ENCODE results near the gene MLC1.

Gene MLC1

DNA sequence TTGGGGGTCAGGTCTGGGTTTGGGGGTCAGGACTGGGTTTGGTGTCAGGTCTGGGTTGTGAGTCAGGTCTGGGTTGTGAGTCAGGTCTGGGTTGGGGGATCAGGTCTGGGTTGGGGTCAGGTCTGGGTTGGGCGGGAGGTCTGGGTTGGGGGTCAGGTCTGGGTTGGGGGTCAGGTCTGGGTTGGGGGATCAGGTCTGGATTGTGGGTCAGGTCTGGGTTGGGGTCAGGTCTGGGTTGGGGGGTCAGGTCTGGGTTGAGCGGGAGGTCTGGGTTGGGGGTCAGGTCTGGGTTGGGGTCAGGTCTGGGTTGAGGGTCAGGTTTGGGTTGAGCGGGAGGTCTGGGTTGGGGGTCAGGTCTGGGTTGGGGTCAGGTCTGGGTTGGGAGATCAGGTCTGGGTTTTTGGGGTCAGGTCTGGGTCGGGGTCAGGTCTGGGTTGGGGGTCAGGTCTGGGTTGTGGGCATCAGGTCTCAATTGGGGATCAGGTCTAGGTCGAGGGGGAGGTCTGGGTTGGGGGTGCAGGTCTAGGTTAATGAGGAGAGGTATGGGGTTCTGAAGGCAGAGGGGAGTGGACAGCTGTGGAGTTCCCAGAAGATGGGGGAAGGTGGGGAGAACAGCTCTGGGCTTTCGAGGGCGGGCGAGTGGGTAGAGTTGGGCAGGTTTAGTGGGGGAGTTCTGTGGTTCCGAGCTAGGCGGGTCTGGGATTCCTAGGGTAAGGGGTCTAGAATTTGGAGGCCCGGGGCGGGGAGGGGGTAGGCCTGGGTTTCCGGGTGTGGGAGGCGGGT is 27.8 kb downstream of the MLC1 start:
- no peak for DNase-seq

DNA sequence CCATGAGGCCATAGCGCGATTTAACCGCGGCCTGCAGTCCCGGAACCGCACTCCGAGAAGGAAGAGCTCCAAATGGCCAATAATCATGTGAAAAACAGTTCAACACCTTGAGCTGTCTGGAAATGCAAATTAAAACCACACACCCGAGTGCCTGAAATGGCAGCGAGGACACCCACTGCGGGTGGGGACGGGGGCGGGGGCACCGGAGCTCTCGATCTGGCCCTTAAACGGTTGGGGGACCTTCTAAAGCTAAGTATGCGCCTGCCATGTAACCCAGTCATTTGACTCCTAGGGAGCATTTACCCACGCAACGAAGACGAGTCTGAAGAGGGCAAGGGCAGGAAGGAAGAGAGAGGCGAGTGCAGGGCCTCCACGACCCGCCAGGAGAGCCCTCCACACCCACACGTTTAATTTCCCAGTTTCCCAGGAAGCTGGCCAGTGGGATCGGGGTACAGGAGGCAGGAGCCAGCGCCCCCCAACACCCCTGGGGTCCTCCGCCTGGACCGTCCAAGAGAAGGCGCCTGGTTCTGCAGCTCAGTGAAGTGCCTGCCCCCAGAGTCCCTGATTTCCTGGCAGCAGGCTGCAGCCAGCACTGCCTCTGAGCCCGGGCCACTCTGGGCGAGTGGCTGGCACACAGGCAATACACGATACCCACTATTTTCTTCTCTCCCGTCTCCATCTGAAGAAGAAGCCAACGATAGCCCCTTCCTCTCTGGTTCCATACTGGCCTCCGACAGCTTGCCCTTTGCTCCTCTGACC is 28.8 kb downstream of the MLC1 start:
- DNase-seq: no peak

DNA sequence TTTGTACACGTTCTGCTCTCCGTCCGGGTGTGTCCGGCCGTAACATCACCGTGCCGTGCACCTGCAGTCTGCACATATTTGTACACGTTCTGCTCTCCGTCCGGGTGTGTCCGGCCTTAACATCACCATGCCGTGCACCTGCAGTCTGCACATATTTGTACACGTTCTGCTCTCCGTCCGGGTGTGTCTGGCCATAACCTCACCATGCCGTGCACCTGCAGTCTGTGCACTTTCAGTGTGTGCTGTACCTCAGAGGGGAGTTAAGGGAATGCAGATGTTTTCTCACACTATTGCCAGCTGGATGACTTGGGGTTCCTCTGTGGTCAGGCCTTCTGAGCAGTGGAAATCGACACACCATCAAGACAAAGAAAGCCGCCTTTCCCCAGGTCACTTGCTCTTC is 31.4 kb downstream of the MLC1 start:
- DNase-seq: no peak

DNA sequence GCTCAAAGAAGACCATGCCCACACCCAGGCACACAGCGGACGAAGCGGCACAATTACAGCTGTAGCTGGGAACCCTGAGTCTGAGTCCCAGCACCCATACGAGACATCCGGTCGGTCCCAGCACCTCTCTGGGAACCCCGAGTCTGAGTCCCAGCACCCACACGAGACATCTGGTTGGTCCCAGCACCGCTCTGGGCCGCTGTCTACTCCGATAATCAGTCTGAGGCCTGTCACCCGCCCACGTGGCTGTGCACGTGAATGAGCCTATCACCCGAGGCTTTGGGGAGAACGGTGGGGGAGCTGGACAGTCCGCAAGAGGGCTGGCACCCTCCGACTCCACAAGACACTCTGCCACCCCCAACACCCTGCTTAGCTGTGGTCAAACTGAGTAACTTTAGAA is 33.3 kb downstream of the MLC1 start:
- DNase-seq: no peak

DNA sequence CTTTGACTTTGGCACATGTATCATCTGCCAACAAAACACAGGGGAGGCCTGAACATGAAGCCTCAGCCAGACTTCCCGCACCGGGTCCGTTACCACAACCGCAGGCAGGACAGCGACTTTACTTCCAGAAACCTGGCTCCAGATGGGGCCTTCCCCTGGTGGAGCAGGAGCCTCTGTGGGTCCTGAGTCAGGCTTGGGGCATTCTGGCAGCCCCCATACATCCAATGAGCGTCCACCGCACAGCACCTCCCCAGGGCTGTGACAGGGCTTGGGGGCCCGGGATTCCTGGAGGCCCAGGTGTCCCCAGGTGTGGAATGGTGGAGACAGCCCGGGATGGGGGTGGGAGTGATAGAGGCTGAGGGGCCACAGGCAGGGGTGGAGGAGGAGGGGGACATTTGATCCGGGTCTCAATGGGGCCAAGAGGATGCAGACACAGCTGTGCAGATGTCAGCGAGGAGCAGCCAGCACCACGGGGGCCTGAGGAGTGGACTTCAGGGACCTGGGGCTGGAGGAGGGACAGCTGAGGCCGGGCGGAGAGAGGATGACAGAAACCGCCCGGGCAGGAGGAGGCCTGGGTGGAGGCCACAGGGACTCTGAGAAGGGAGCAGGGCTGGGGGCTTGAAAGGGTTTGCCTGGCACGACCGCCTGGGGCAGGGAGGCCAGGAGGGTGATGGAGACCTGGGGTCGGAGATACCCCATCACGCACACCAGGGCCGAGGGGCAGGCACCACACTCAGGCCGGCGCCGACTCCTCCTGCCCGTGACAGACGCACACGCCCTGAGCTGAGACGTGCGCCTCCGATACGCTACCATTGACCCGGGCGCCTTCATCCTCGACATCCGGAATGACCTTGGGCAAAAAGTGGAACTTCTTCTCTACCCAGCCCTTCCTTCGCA is 35.7 kb downstream of the MLC1 start:
- DNase-seq: no peak

DNA sequence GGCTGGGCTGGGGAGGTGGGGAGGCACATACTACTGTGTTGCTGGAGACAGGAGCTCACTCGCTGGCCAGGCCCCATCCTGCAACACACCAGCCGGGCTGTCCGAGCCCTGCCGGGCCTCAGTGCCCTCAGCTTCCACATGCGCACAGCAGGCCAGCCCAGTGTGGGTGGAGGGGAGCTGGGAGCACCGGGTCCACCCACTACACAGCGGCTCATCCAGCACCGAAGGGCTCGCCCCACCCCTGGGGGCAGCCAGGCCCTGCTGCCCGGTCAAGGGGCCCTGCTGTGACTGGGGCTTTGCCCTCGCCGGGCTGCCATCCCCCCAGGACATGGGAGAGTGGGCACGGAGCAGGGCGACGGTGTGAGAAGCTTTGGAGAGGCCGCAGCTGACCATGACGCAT is 36.4 kb downstream of the MLC1 start:
- no peak for DNase-seq

DNA sequence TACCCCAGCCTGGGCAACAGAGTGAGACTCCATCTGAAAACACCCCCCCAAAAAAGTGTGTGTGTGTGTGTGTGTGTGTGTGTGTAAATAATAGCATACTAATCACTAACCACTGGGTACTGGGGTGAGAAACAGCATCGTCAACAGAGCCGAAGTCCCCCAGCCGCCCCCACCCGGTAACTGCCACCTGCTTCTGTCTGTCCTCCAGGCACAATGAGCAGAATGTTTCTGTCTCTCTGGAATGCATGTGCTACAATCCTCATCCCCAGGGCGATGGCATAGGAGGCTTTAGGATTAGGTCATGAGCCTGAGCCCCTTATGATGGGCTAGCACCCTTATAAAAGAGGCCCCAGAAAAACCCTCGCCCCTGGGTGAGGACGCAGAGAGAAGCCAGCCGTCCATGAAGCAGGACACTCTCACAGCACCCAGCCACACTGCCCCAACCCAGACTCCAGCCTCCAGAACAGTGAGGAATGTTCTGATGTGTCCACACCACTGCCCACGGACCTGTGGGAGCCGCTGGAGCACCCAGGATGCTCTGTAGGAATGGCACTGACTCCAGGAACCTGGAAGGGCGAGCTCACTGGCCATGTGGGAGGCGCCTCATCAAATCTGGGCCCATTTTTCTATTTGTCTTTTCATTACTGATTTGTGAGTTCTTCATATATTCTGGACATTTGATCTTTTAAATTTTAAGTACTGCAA is 37.0 kb downstream of the MLC1 start:
- DNase-seq: no peak

DNA sequence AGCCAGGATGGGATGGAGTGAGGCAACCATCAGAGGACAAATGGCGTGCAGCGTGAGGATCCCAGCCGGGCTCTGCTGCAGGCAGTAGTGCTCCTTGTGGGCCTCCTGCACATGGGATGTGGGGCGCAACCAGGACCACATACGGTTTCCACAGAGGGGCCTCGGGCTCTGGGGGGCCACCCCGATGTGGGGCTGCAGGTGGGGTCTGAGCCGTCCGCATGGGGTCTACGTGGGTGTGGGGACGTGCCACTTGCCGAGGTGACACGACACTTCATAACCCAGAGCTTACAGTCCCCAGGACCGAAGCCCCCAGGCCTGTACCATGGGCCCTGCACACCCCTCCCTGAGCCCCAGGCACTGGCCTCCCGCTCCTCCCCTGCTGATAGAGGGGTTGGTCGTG is 37.9 kb downstream of the MLC1 start:
- no peak for DNase-seq

DNA sequence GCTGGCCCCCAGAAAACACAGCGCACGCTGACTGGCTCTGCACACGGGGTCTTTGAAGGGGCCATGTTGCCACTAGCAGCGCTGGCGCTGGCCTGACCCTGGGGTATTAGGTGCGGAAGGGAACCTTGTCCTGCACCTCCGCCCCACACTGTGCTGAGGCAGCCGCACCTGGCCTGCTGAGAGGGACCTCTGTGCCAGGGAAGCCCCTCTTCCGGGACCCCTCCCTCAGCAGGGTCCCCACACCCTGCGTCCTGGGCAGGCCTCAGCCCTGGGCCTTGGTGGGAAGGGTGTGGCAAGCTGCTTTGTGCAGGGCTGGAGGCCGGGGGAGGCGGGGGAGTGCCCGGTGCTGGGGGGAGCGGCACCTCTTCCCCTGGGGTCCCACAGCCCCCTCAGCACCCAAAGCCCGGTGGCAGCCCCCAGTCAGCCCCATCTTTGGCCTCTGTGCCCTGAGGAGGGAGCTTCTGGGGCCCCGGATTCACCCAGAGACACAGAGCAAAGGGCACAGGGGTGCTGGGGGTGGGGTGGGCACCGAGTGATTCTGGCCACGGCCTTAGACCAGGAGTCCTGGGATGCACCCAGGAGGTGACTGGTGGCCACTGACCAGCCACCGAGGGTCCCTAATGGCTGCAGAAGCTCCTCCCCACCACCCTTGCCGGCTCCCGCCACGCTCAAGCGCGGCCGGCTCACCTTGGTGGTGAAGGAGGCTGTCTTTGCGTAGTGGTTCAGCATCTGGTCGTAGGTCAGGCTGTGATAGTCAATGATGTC is 38.6 kb downstream of the MLC1 start:
- DNase-seq: no peak

DNA sequence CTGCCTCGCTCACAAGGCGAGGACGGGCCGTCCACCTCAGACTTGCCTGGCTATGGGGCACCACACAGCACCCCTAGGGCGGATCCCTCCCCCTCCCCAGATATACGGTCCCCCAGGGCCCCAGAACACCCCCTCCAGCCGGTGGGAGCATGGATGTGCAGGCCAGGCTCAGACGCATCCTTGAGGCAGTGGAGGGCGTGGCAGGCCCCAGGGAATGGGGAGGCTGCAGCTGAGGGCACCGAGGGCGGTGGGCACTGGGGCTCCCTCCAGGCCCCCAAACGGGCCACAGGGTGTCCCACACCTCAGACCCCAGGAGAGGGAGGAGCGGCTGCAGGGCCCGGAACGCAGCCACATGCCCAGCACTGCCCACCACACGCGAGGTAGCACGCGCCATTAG is 39.2 kb downstream of the MLC1 start:
- no peak for DNase-seq

DNA sequence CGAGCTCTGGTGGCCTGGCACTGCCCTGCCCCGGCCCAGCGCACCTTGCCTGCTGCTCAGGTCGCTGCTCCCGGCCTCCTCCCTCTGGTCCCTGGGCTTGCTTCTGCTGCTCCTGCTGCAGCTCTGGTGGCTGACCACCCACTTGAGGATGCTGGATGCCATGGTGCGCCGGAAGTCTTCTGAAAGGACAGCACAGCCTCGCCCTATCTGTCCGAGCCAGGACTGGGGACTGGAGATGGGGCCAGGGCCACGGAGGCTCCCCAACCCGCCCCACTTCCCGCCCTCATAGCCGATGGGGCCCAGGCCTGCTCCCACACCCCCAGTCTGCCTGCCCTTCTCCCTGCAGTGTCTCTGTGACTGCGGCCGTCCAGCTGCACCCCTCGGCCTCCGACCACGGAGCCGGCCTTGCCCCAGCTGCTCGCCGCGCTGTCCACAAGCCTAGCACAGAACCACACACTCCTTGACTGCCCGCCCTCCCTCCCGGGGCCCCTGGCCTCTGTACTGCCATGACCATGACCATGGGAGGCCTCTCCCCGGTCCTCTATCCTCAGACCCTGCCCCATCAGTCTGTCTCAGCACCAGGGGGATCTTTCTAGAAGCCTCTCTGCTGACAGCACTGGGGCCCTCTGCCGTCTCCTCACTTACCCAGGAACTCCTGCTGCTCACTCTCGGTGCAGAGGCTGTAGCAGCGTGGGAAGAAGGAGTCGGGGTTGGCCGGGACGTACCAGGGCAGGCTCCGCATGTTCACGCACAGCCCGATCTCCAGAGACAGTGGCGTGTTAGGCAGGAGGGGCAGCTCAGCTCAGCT is 39.8 kb downstream of the MLC1 start:
- no peak for DNase-seq

DNA sequence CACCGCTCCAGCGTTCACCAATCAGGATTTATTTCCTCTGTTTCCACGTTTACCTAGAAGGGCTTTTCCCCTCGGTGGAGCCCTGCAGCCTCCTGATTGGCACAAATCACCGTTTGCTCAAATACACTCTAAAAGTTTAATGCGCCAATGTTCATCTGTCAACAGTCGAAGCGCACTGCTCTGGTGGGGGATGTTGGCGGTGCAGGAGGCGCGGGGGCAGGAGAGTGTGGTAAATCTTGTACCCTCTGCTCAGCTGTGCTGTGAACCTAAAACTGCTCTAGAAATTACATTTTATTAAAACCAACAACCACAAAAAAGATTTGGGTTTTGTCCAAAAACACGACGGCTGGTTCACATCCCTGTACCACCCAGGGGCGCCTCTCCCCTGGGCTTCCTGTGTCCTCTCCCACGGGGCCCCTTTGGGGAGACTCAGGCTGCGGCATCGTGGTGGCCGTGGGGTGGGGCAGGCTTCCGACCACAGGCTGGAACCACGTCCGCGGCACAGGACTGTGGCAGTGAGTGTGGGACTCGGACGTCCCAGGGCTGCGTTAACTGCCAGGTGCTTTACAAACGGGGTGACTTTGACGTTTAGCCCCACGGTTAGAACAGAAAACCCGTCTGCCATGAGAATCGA is 40.6 kb downstream of the MLC1 start:
- DNase-seq: no peak

DNA sequence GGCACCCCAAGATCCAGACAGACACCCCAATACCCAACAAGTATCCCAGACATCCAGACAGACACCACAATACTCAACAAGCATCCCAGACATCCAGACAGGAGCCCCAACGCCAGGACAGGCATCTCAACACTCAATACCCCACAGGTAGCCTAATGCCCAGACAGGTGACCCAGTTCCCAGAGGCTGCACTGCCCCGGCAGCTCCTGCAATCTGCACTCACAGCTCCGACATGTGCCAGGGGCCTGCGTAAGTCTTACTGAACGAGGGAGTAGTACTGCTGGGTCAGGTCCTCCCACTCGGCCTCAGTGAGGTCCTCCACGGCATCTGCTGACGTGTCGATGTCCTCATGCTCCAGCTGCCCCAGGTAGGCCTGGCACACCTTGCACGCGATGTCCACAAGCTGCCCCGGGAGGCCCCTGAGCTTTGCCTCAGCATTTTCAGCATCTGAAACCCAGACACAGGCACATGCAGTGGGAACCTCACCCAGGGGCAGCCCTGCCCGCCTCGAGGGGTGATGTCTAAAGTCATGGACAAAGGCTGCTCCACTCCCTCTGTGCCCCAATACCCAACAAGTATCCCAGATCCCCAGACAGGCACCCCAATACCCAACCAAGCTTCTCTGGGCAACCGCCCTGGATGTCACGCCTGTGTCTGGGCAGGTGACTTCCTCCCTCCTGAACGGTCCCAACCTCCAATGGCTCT is 43.7 kb downstream of the MLC1 start:
- DNase-seq: no peak

DNA sequence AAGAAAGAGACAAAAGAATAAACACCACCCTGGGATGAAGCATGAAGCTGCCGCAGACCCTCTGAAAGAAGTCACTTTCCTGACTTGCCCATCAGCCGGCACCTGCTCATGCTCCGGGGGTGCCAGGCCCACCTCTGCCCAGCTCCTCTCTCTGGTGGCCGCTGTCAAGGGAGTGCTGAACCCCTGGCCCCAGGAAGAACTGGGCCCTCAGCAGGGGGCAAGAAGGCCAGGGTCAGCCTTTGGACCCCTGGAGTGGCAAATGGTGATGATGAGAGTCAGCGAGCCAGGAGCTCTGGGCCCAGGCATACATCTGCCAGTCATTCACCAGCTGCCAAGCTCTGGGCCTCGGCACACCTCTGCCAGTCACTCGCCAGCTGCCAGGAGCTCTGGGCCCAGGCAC is 44.5 kb downstream of the MLC1 start:
- no peak for DNase-seq

DNA sequence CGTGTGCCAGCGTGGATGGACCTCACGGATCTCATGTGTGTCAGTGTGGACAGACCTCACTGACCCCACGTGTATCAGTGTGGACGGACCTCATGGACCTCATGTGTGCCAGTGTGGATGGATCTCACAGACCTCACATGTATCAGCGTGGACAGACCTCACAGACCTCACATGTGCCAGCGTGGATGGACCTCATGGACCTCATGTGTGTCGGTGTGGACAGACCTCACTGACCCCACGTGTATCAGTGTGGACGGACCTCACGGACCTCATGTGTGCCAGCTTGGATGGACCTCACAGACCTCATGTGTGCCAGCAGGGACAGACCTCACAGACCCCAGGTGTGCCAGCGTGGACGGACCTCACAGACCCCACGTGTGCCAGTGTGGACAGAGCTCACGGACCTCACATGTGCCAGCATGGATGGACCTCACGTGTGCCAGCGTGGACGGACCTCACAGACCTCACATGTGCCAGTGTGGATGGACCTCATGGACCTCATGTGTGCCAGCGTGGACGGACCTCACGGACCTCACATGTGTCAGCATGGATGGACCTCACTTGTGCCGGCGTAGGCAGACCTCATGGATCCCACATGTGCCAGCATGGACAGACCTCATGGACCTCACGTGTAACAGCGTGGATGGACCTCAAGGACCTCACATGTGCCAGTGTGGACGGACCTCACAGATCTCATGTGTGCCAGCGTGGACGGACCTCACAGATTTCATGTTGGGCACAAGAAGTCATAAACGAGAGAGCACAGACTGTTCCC is 45.4 kb downstream of the MLC1 start:
- DNase-seq: no peak

DNA sequence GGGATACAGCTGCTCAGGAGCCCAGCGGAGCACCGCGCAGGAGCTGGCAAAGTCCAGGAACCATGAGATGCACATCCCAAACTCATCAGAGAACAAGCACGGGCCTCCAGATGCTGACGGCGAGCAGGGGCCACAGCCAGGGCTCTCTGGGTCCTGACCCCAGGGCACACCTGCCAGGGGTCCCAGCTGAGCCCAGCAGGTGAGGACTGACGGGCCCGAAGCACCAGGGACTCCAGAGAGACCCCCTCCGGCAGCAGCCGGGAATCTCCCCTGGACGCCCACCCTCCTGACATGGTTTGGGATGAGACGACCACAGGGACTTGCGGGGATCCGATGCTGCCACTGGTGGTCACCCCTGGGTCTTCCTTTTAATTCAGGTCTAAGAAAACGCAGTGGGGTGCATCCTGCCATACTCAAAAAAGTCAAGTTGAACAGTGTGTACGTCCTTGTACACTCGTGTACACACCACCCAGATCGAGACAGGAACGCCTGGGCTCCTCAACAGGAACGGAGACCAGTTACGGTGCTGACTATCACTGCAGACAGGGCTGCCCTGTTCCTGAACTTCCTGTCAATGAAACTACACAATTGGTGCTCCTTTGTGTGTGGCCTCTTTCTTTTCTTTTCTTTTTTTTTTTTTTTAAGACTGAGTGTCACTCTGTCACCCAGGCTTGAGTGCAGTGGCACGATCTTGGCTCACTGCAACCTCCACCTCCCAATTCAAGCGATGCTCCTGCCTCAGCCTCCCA is 49.1 kb downstream of the MLC1 start:
- DNase-seq: no peak

DNA sequence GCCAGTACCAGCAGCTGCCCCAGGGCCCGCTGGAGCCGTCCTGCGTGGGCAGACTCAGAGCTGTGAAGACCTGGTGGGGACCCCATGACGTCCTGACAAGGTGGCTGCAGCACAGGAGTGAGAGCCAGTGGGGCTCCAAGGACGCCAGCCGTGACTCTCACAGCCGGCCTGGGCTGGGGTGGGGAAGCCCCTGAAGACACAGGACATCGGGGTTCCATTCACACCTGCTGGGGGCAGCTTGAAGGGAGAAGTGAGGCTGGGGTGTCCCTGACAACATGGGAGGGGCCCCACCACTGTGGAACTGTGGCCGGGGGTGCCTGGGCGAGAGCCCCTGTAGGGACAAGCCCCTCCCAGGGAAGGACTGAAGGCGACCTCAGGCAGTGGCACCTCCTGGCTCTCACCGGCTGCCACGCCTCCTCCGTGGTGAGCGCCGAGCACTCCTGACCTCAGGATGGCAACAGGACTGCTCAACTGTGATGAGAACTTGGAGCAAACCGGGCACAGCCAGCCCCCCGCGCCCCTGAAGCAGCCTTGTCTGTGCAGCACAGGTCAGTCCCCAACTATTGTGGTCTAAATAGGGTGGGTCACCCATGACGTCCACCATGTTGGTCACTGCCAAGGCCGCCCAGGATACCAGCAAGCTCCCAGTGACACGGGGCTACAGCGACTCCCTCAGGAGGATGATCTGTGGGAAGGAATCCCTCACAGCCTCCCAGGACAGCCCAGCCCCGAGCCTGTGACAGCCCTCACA is 49.9 kb downstream of the MLC1 start:
- DNase-seq: no peak

Measured in NCI-H446 (cell line).